NOMO-1 (cell line): Measurements from ENCODE around the gene ARSJ.
A peak's percentile ranks its signal among the peaks of the same experiment; 100 is the strongest.

ENCODE experiments used
- DNase-seq, 2 experiments: peaks; one replicate each; lab custom pipeline; 2025; ENCODE audit not compliant: unreplicated experiment in 2 of 2; lab: John Stamatoyannopoulos, UW

The ARSJ gene

DNA sequence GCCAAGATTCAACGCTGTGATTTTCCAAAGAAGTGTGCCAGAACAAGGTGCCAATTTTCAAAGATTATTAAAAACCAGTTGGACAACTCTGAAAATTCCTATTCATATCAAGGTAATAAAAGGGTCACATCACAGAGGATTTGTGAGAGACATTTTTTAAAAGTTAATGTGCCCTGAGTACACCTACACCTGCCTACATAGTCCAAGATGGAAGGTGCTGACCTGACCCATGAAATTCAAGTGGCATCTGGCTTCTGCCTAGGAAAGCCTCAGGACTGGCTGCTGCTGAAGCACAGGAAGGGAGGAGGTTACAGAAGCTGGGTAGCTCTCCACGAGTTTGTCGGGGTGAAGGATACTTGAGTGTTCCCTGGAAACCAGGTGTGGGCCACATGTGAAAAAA, 11.4 kb upstream of the ARSJ start:
- no peak for DNase-seq

DNA sequence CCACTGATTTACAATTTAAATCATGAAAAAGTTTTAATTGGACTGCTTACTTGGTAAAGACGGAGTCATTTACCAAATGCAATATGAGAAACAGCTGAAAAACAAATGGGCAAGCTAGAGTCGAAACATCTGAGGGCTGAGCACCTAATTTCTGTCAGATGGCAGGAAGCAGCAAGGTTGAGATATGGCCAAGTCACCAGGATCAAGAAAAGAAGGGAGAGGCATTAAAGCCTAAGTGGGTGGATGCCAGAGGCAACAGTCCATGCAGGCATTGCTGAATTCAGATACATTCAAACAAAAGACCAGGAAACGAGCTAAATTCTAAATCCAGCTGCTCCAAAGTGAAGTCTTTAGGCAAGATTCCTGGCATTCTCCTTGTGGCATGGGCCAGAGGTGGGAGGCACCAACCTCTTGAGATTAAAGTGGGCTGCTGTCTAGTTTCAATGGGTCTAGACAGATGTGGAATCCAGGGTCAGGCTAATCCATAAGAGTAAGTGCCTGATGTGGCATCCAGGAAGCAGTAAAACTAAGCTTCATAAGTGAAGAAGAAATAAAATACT, 8.0 kb upstream of the ARSJ start:
- DNase-seq: no peak

DNA sequence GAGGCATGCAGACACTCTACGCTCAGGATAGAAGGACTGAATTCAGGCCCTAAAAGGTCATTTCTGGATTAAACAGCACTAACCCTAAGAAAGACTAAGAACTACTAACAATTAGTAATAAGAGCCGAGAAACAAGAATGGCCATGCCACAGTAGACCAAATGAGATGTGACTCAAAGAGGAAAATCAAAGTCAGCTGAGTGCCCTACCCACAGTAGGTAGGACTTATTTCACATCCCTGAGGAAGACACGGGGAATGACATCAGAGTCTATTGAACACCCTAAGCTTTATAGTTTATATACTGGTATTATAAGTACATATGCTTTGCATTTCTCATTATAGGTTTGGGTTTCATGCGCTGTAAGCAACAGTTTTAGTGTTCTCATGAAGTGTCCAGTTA, 2.7 kb upstream of the ARSJ start:
- DNase-seq: no peak

GRCh38 chr4:113981591-113981990, 2.1 kb upstream of the ARSJ start:
- no peak for DNase-seq

DNA sequence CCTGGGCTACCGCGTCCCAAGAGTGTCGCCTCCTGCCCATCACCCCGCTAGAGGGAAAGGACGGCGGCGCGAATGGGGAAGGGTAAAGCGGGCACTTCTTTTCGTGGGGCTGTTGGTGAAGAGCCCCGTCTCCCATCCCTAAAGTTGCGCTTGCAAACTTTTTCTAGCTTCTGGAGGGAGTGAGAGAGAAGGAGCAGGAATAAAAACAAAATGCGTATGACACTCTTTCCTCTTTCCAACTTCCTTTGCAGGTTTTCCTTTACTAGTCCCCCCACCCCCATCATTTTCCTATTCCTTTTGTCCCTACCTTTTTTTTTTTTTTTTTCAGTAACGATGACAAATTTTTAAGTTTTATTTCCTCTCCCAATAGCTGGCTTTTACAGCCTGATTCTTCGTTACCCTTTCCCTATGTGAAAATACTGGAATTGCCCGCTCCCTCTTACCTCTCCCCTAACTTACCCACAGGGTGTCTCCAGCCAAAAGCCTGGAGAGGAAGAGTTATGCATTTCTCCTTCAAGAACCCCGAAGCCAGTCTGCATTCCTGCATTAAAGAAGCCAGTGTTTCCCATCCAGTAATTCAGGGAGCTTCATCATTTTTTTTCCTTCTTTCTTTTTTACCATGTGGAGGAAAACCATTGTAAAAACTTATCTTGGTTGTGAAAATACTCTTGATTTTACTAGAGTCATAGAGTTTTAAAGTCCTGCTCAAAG, 613 bp upstream of the ARSJ start:
- DNase-seq: peak in 1 of 2 experiments; percentile 7

- no peak for DNase-seq
These were observed 793 bp downstream of the ARSJ start for GRCh38 chr4:113978561-113979147.

DNA sequence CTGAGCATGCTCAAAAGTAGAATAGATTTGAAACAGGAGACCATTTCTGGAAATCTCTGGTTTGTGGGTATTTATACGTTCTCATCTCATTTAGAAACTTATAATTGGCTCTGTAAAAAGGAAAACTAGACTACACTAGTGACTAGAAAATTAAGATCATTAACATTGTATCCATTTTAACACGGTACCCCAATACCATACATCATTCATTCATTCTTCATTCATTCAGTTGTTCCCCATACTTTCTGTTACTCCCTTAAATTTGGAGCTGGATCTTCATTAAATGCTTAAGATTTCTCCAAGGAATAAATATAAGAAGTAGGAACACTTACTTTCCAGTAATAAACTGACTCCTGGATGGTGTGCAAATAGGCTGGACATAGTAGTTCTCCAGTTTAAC, 1.3 kb downstream of the ARSJ start:
- DNase-seq: no peak

DNA sequence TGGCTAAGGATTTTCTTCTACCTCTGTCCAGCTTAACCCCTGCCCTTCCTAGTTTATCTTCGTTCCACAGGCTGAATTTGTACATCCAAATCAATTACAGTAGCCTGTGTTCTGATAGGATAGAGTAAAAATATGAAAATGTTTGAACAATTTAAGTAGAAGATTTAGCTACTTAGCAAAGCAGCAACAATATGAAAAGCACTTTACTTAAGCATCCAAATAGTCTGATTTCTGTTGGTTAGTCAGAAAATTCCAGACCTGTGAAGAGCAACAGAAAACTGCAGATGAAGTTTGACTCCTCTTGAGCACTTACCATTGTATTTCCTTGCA, 2.0 kb downstream of the ARSJ start:
- DNase-seq: no peak

- DNase-seq: no peak
These were observed 2.5 kb downstream of the ARSJ start for GRCh38 chr4:113976741-113977525.

- no peak for DNase-seq
These were observed 3.9 kb downstream of the ARSJ start for GRCh38 chr4:113975578-113975977.

DNA sequence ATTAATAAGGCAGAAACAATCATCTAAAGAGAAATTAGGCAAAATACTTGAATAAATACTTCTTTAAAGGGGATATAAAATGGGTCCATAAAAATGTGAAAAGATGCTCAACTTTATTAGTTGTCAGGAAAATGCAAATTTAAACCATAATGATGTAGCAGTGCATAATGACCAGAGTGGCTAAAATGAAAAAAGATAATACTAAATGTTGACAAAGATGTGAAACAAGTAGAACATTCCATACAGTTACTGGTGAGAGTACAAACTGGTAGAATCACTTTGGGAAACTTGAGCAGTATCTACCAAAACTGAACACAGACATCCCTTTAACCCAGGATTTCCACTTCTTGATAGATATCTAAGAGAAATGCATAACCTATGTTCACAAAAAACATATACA, 5.0 kb downstream of the ARSJ start:
- DNase-seq: no peak

DNA sequence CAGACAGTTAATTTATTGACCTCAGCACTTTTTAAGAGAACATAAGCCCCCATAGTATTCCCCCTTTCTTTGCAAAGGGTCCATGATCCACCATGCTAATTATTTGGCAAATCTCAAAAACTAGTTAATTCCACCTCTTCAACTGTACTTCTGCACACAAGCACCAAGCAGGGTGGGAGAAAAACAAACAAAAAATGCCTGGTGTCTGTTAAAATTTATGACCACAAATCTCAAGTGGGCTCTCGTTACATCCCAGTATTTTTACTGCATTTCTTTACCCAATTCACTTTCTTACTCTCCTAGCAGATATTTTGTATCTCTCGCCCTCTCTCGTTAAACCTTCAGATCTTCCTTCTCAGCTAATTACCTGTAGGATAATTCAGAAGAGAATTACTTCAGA, 6.1 kb downstream of the ARSJ start:
- no peak for DNase-seq

- no peak for DNase-seq
These were observed 6.7 kb downstream of the ARSJ start for GRCh38 chr4:113972781-113973180.

- DNase-seq: no peak
These were observed 7.6 kb downstream of the ARSJ start for GRCh38 chr4:113971706-113972360.

GRCh38 chr4:113969709-113970334, 9.6 kb downstream of the ARSJ start:
- no peak for DNase-seq

GRCh38 chr4:113968473-113968872, 11.0 kb downstream of the ARSJ start:
- DNase-seq: no peak

- DNase-seq: no peak
These were observed 11.8 kb downstream of the ARSJ start for GRCh38 chr4:113967687-113968086.

DNA sequence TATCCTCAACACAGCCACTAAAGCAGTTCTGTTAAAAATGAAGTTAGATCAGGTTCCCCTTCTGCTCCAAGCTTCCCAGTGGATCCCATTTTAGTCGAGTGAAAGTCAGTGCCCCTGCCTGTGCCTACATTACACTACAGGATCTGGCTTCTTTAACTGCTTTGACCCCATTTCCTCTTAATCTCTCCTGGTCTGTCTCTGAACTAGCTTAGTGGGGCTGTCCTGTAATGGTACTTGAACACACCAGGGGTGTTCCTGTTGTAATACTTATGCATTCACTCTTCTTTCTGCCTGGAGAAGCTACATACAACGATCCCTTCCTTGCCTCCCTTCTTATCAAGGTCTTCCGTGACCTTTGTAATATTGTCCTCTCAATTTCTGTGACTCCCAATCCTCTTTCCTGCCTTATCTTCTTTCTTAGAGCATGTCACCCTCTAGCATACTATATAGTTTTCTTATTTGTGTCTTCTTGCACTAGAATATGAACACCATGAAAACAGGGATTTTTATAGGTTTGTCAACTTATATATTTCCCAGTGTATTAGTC, 16.7 kb downstream of the ARSJ start:
- no peak for DNase-seq

DNA sequence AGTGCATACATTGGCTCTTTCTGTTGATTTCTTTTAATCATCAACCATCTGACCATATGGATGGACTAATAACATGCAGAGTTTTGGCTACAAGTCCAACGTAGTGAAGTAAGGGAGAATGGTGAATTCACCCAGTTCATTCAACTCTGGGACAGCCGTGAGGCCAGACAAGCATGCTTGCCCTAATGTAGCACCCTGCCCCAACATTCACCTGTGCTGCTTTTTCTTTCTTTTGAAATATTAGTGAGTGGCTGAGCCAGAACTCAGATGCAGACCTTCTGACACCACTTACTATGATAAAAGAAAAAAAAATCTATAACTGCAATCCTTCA, 17.5 kb downstream of the ARSJ start:
- no peak for DNase-seq

DNA sequence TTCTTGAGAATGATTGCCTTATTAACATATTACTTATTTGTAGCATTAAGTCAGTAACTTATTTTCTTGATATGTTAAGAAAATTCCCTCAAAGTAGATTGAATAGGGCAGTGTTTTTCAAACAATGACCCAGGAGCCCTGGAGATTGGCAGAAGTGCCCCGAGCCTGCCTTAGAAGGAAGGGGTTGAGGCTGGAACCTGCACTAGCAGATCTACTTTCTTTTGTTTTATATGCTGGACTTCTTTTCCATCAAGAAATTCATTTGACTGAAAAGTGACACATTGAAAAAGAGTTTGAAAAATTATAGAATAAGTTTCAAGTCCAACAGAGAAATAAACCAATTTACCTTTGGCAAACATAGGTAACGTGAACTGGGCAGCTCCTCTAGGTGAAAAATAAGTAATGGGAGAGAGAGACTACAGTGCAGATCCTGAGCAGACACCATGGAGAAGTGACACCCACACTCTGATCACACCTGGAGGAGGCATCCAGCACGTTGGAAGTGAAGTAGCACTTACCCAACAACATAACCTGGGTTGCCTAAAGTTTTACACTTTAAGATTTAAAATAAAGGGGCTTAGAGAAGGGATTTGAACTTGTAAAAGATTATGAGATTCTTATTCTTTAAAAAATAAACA, 18.6 kb downstream of the ARSJ start:
- no peak for DNase-seq
